DND-41 (cell line): ENCODE results near the gene FGR.

ENCODE experiments used
- ATAC-seq: fragments of 200-7000 bp; cut with Tn5 transposase; 3 replicates; pipeline ENCODE4 v1.9.1; 2021; ENCODE audit warnings: low read depth; ENCODE audit not compliant: insufficient read depth
- DNase-seq: peaks from one replicate; pipeline ENCODE4 v3.0.0-alpha.2; 2020
- H2AFZ ChIP-seq: 2 replicates; pipeline ENCODE4 v1.6.0; 2012; ENCODE audit warnings: low read depth, low read length
- H3K27ac ChIP-seq: 2 replicates; pipeline ENCODE4 v1.5.1; 2012; ENCODE audit warnings: low read length, inconsistent platforms
- H3K27me3 ChIP-seq: fragments of 200-600 bp; sonication (generic); 2 replicates; pipeline ENCODE4 v1.6.0; 2012; ENCODE audit warnings: low read length, mild to moderate bottlenecking, inconsistent platforms; ENCODE audit not compliant: insufficient read depth, poor library complexity
- H3K36me3 ChIP-seq: 2 replicates; pipeline ENCODE4 v1.5.1; 2012; ENCODE audit warnings: low read length, inconsistent platforms; ENCODE audit not compliant: insufficient read depth
- H3K4me1 ChIP-seq: 2 replicates; pipeline ENCODE4 v1.5.1; 2012; ENCODE audit warnings: mild to moderate bottlenecking, low read length; ENCODE audit not compliant: insufficient read depth
- H3K4me2 ChIP-seq: 2 replicates; pipeline ENCODE4 v1.6.0; 2012; ENCODE audit warnings: mild to moderate bottlenecking, moderate library complexity, low read length, inconsistent platforms; ENCODE audit not compliant: insufficient read depth
- H3K4me3 ChIP-seq, 2 experiments: fragments of 200-600 bp in 1 of 2; shearing (Covaris generic) in 1 of 2; 2 replicates each; pipeline ENCODE4 v1.5.1; 2012 to 2016; ENCODE audit warnings: inconsistent platforms in 2 of 2, low read length in 2 of 2, mild to moderate bottlenecking in 2 of 2, low read depth in 1 of 2, moderate library complexity in 1 of 2
- H3K79me2 ChIP-seq: 2 replicates; pipeline ENCODE4 v1.6.0; 2012; ENCODE audit warnings: low read length, inconsistent platforms; ENCODE audit not compliant: insufficient read depth
- H3K9ac ChIP-seq: 2 replicates; pipeline ENCODE4 v1.6.0; 2012; ENCODE audit warnings: low read depth, mild to moderate bottlenecking, inconsistent platforms, low read length, moderate library complexity
- H3K9me3 ChIP-seq: 2 replicates; pipeline ENCODE4 v1.5.1; 2012; ENCODE audit warnings: low read length, moderate library complexity, mild to moderate bottlenecking, inconsistent platforms; ENCODE audit not compliant: insufficient read depth, severe bottlenecking
- H4K20me1 ChIP-seq: 2 replicates; pipeline ENCODE4 v1.6.0; 2012; ENCODE audit warnings: low read length; ENCODE audit not compliant: insufficient read depth
- EZH2 ChIP-seq: IDR thresholded peaks from 3 replicates; pipeline ENCODE4 v1.6.1; 2012; ENCODE audit warnings: borderline replicate concordance, low read depth, mild to moderate bottlenecking, moderate library complexity, low read length, inconsistent platforms; ENCODE audit not compliant: severe bottlenecking
- TF ChIP-seq, protein P1 (sequence below): IDR thresholded peaks from 2 replicates; pipeline ENCODE4 v1.5.1; 2012; ENCODE audit warnings: borderline replicate concordance, low read length, moderate library complexity, mild to moderate bottlenecking; ENCODE audit not compliant: poor library complexity, severe bottlenecking; ENCODE audit errors: extremely low read depth

Gene FGR

GRCh38 chr1:27650171-27650538, 15.2 kb upstream of the FGR start:
- no peak overlapping the region for H2AFZ ChIP-seq

DNA sequence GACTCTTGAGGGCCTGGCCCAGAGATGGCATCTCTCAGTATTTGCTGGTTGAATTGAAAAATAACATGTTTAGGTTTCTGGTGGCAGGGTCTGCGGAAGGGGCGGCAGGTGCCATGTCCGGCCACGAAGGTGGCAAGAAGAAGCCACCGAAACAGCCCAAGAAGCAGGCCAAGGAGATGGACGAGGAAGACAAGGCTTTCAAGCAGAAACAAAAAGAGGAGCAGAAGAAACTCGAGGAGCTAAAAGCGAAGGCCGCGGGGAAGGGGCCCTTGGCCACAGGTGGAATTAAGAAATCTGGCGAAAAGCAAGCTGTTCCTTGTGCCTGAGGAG, 14.3 kb upstream of the FGR start:
- ATAC-seq (no peak), DNase-seq (no peak)
- Histone ChIP-seq H3K27me3 (no peaks in the 10 kb centered on the region), H3K9me3 (no peaks in the 10 kb centered on the region), H3K27ac (no peak overlapping the region), H2AFZ (no peak overlapping the region), H4K20me1 (no peaks in the 10 kb centered on the region), H3K36me3 (no peaks in the 10 kb centered on the region), H3K79me2 (no peaks in the 10 kb centered on the region), H3K4me3 (no peak overlapping the region), H3K9ac (no peak overlapping the region), H3K4me2 (no peak overlapping the region), H3K4me1 (peaks cover 20% of the 10 kb centered on the region)
- no peak for TF ChIP-seq EZH2
- TF ChIP-seq, protein P1, sequence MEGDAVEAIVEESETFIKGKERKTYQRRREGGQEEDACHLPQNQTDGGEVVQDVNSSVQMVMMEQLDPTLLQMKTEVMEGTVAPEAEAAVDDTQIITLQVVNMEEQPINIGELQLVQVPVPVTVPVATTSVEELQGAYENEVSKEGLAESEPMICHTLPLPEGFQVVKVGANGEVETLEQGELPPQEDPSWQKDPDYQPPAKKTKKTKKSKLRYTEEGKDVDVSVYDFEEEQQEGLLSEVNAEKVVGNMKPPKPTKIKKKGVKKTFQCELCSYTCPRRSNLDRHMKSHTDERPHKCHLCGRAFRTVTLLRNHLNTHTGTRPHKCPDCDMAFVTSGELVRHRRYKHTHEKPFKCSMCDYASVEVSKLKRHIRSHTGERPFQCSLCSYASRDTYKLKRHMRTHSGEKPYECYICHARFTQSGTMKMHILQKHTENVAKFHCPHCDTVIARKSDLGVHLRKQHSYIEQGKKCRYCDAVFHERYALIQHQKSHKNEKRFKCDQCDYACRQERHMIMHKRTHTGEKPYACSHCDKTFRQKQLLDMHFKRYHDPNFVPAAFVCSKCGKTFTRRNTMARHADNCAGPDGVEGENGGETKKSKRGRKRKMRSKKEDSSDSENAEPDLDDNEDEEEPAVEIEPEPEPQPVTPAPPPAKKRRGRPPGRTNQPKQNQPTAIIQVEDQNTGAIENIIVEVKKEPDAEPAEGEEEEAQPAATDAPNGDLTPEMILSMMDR, result no peak

More at GRCh38 chr1:27650171-27650538, 15.2 kb upstream of the FGR start:
- Histone ChIP-seq H3K27ac (peak overlapping the region; percentile 38; the same call in 1 of the 2 replicates), H3K36me3 (no peaks in the 10 kb centered on the region), H3K9me3 (no peaks in the 10 kb centered on the region), H3K4me2 (no peak overlapping the region), H3K9ac (no peak overlapping the region), H3K4me1 (peaks cover 18% of the 10 kb centered on the region), H4K20me1 (no peaks in the 10 kb centered on the region), H3K4me3 (no peak overlapping the region), H3K27me3 (no peaks in the 10 kb centered on the region), H3K79me2 (no peaks in the 10 kb centered on the region)
- ATAC-seq, result no peak
- TF ChIP-seq EZH2, result no peak
- TF ChIP-seq, protein P1, result no peak
- DNase-seq, result no peak

GRCh38 chr1:27648602-27649305, 13.8 kb upstream of the FGR start:
- Histone ChIP-seq H3K27ac (no peak overlapping the region), H3K36me3 (no peaks in the 10 kb centered on the region), H2AFZ (no peak overlapping the region), H3K4me2 (no peak overlapping the region), H3K4me3 (no peak overlapping the region), H3K9me3 (no peaks in the 10 kb centered on the region), H3K79me2 (no peaks in the 10 kb centered on the region), H4K20me1 (no peaks in the 10 kb centered on the region), H3K4me1 (peaks cover 25% of the 10 kb centered on the region), H3K9ac (no peak overlapping the region), H3K27me3 (no peaks in the 10 kb centered on the region)
- TF ChIP-seq EZH2, result no peak
- TF ChIP-seq, protein P1, result no peak
- no peak for DNase-seq
- no peak for ATAC-seq

- Histone ChIP-seq H3K9me3 (no peaks in the 10 kb centered on the region), H3K4me3 (no peak overlapping the region), H3K79me2 (no peaks in the 10 kb centered on the region), H3K36me3 (no peaks in the 10 kb centered on the region), H3K4me2 (no peak overlapping the region), H2AFZ (no peak overlapping the region), H4K20me1 (no peaks in the 10 kb centered on the region), H3K27ac (0 out of 2 replicates have a peak overlapping the region, but pooled peaks have one; percentile 5), H3K27me3 (no peaks in the 10 kb centered on the region), H3K4me1 (peaks cover 25% of the 10 kb centered on the region), H3K9ac (no peak overlapping the region)
- no peak for DNase-seq
- ATAC-seq, result no peak
- no peak for TF ChIP-seq EZH2
- TF ChIP-seq, protein P1, result no peak
Observed at GRCh38 chr1:27647328-27647727, 12.3 kb upstream of the FGR start.
